NCI-H146 treated with DMSO at 0.1 percent for 48 hours (cell line): Measurements from ENCODE around the gene P2RX1.

ENCODE experiments used
- DNase-seq: peaks from one replicate; lab custom pipeline; 2025; ENCODE audit not compliant: unreplicated experiment; lab: John Stamatoyannopoulos, UW

The P2RX1 gene

GRCh38 chr17:3889325-3890012 is 26.8 kb downstream of the P2RX1 start:
- no peak for DNase-seq

GRCh38 chr17:3888343-3889171 is 27.7 kb downstream of the P2RX1 start:
- no peak for DNase-seq

GRCh38 chr17:3887804-3888203 is 28.5 kb downstream of the P2RX1 start:
- no peak for DNase-seq

GRCh38 chr17:3887394-3887793 is 28.9 kb downstream of the P2RX1 start:
- no peak for DNase-seq

- no peak for DNase-seq
These were observed 29.5 kb downstream of the P2RX1 start for GRCh38 chr17:3886776-3887175.

- no peak for DNase-seq
These were observed 30.3 kb downstream of the P2RX1 start for GRCh38 chr17:3885970-3886369.

GRCh38 chr17:3885271-3885670 is 31.0 kb downstream of the P2RX1 start:
- DNase-seq = no peak

- DNase-seq = no peak
These were observed 32.1 kb downstream of the P2RX1 start for GRCh38 chr17:3884188-3884587.

GRCh38 chr17:3882276-3882675 is 34.0 kb downstream of the P2RX1 start:
- DNase-seq = no peak

- DNase-seq = no peak
These were observed 35.3 kb downstream of the P2RX1 start for GRCh38 chr17:3880983-3881382.

GRCh38 chr17:3879591-3880417 is 36.5 kb downstream of the P2RX1 start:
- DNase-seq = no peak

- no peak for DNase-seq
These were observed 37.1 kb downstream of the P2RX1 start for GRCh38 chr17:3879186-3879585.

- DNase-seq = no peak
These were observed 39.0 kb downstream of the P2RX1 start for GRCh38 chr17:3877220-3877619.

GRCh38 chr17:3875317-3875716 is 40.9 kb downstream of the P2RX1 start:
- no peak for DNase-seq

- no peak for DNase-seq
These were observed 42.4 kb downstream of the P2RX1 start for GRCh38 chr17:3873862-3874261.

GRCh38 chr17:3870871-3871306 is 45.4 kb downstream of the P2RX1 start:
- DNase-seq = no peak

- DNase-seq = no peak
These were observed 48.7 kb downstream of the P2RX1 start for GRCh38 chr17:3867606-3868005.

GRCh38 chr17:3867106-3867505 is 49.2 kb downstream of the P2RX1 start:
- no peak for DNase-seq

- no peak for DNase-seq
These were observed 50.0 kb downstream of the P2RX1 start for GRCh38 chr17:3866276-3866675.

GRCh38 chr17:3865176-3865575 is 51.1 kb downstream of the P2RX1 start:
- no peak for DNase-seq

GRCh38 chr17:3864534-3864933 is 51.7 kb downstream of the P2RX1 start:
- no peak for DNase-seq
